ENCODE results near the gene FRMD4A. TPM values are rescaled to one million over a fixed set of nuclear protein-coding genes. Genes with fewer than 3 reads are reported as not detected.
A peak's percentile ranks its signal among the peaks of the same experiment; 100 is the strongest.

Gene FRMD4A
- total RNA-seq, 2 experiments from 2014 or later = 0.88 to 1.4 TPM

DNA sequence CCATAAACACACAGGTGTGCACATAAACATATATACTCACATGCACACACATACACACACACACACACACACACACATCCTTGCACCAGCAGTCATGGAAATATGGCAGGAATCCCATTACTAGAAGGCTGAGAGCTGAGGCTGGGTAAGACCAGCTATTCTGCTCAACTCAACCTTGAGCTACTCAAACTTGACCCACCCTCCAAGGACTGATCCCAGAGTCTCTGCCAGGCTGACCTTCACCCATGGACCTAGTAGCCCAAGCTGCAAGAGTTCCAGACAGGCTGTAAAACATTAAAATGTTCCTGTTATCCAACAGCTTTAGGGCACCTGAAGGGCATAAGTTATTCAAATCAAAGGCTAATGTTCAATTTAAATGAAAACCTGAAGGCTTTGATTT is 134.6 kb downstream of the FRMD4A start:
- Mint-ChIP-seq H3K9me3 (no peaks in the 10 kb centered on the region), H3K4me1 (no peaks in the 10 kb centered on the region), H3K27ac (no peak overlapping the region), H3K36me3 (no peaks in the 10 kb centered on the region), H3K4me3 (no peak overlapping the region), H3K27me3 (peaks cover 34% of the 10 kb centered on the region)
- no peak for ATAC-seq (ENCODE audit: low read depth)
- no peak for DNase-seq
- POLR2A ChIA-PET = interaction anchor here (2.0 kb wide), 1 partner anchor 11 kb away, joined by 8 read pairs; no protein-coding TSS in a partner anchor

DNA sequence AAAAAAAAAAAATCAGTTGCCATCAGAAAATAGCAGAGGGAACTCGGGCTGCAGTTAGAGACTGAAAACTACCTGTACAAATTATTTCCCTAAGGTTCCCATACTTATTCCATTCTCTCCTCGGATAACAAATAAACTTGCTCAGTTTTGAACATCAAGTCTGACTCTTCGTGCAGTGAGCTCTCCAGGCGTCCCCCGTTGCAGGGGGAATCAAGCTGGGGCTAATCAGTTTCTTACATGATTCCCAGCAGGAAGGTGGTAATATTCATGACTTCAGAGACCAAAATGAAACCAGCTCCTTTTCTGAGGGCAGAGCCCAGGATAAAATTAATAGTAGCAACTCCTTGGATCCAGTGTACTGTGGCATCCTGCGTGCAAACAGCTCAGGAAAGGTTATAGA is 135.3 kb downstream of the FRMD4A start:
- POLR2A ChIA-PET = interaction anchor here (2.0 kb wide), 1 partner anchor 10 kb away, joined by 8 read pairs; no protein-coding TSS in a partner anchor
- no peak overlapping the region for H3K27ac Mint-ChIP-seq
- H3K27me3 Mint-ChIP-seq = peaks cover 37% of the 10 kb centered on the region
- DNase-seq = no peak
- no peak overlapping the region for H3K4me3 Mint-ChIP-seq
- H3K36me3 Mint-ChIP-seq = no peaks in the 10 kb centered on the region
- no peaks in the 10 kb centered on the region for H3K9me3 Mint-ChIP-seq
- H3K4me1 Mint-ChIP-seq = no peaks in the 10 kb centered on the region
- no peak for ATAC-seq (ENCODE audit: low read depth)

DNA sequence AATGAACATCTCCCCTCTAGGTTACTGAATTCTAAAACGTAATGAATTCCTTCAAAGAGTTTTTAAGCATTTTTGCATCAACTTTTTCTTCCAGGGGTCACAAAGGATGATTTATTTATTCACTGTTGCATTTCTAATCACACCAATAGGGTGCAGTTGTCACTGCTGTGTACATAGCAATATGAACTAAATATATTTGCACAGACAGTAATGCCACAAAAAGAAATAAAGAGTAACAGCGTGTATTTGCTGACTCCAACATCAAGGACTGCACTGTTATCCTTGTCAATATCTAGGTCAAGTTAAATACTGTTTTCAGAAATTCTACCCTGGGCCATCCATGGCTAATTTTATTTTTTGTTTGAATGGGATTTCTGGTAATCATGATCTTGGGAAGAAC is 138.0 kb downstream of the FRMD4A start:
- POLR2A ChIA-PET = no interaction called here
- no peak for DNase-seq
- no peak for ATAC-seq (ENCODE audit: low read depth)
- Mint-ChIP-seq H3K4me3 (no peak overlapping the region), H3K36me3 (no peaks in the 10 kb centered on the region), H3K27me3 (peaks cover 35% of the 10 kb centered on the region), H3K4me1 (no peaks in the 10 kb centered on the region), H3K27ac (no peak overlapping the region), H3K9me3 (no peaks in the 10 kb centered on the region)

DNA sequence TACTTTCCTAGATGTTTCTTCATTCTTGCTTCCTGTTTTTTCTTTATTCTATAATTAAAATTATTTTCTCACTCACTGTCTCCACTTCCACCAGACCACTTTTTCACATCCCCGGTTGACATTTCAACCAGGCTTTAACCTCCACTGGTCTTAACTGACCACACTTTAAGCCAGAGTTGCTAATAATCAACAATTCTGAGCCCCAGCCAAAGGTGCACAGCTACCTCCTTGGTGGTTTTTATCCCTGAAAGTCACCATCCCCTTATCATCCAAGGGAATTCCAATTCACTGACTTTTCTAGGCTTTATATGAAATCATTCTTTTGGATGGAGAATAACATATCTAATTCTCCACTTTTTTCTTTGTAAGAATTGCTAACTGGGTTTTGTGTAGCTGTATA is 138.9 kb downstream of the FRMD4A start:
- Mint-ChIP-seq H3K4me1 (no peaks in the 10 kb centered on the region), H3K27ac (no peak overlapping the region), H3K27me3 (peaks cover 39% of the 10 kb centered on the region), H3K4me3 (no peak overlapping the region), H3K36me3 (no peaks in the 10 kb centered on the region), H3K9me3 (no peaks in the 10 kb centered on the region)
- POLR2A ChIA-PET = no interaction called here
- ATAC-seq (ENCODE audit: low read depth) = no peak
- DNase-seq = no peak

DNA sequence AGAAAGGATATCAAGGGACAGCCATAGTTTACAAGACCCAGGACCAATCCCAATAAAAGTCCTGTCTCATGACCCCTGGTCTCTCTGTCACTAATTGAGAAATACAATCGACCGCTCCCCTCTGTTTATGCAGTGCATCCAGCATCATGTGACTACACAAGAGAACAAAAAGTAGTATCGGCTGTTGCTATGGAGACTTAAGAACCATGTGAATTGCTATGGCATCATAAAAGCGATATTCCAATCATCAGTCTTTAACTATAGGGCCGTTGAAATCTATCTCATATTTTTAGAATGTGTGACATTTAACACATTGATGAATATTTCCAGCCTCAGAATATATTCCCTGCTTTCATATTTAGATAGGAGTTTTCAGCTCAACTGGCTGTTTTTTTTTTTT is 139.3 kb downstream of the FRMD4A start:
- Mint-ChIP-seq H3K36me3 (no peaks in the 10 kb centered on the region), H3K4me1 (no peaks in the 10 kb centered on the region), H3K4me3 (no peak overlapping the region), H3K27me3 (peaks cover 40% of the 10 kb centered on the region), H3K27ac (no peak overlapping the region), H3K9me3 (no peaks in the 10 kb centered on the region)
- POLR2A ChIA-PET = no interaction called here
- no peak for DNase-seq
- no peak for ATAC-seq (ENCODE audit: low read depth)

DNA sequence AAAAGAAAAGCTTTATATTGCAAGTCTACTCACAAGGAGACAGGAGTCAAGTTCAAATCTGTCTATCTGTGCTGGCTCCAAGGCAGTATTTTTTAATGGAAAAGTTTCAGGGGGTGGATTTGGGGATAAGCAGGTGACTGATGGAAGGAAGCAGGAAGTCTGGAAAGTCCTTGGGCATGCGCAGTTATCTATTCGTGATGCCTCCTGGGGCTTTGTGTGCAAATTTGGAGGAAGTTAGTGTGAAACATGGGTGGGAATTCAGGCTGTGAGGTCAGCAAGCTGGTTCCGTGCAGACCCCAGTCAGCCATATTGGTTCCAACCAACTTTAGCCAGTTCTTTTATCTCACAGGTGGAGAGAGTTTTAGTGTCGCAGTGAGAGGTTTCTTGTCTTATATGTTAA is 140.0 kb downstream of the FRMD4A start:
- no peak for DNase-seq
- Mint-ChIP-seq H3K36me3 (no peaks in the 10 kb centered on the region), H3K9me3 (no peaks in the 10 kb centered on the region), H3K4me3 (no peak overlapping the region), H3K4me1 (peaks cover 4% of the 10 kb centered on the region), H3K27me3 (peaks cover 41% of the 10 kb centered on the region), H3K27ac (no peak overlapping the region)
- POLR2A ChIA-PET = no interaction called here
- no peak for ATAC-seq (ENCODE audit: low read depth)

DNA sequence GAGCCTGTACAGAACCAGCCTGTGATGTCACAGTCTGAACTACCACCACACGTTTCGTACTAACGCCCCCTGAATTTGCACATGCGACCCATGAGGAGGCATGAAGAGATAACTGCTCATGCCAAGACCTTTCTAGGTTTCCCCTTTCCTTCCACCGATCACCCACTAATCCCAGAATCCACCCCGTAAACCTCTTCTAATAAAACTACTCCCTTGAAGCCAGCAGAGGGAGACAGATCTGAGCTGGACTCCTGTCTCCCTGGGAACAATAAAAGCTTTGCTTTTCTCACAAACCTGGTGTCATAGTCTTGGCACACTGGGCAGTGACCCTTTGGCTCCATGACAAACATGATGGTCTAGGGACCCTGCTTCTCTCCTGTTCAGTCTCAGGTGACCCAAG is 144.5 kb downstream of the FRMD4A start:
- POLR2A ChIA-PET = interaction anchor here (0.6 to 2.5 kb wide), 6 partner anchors 10 to 651 kb away, joined by 3 to 21 read pairs (median 6); partner anchors contain the start of genes CDNF, HSPA14 and MSANTD7
- H3K4me3 Mint-ChIP-seq = no peak overlapping the region
- DNase-seq = no peak
- H3K27me3 Mint-ChIP-seq = peaks cover 49% of the 10 kb centered on the region
- no peak for ATAC-seq (ENCODE audit: low read depth)
- peaks cover 15% of the 10 kb centered on the region for H3K4me1 Mint-ChIP-seq
- H3K36me3 Mint-ChIP-seq = no peaks in the 10 kb centered on the region
- no peaks in the 10 kb centered on the region for H3K9me3 Mint-ChIP-seq
- peak overlapping the region; percentile 18 for H3K27ac Mint-ChIP-seq

DNA sequence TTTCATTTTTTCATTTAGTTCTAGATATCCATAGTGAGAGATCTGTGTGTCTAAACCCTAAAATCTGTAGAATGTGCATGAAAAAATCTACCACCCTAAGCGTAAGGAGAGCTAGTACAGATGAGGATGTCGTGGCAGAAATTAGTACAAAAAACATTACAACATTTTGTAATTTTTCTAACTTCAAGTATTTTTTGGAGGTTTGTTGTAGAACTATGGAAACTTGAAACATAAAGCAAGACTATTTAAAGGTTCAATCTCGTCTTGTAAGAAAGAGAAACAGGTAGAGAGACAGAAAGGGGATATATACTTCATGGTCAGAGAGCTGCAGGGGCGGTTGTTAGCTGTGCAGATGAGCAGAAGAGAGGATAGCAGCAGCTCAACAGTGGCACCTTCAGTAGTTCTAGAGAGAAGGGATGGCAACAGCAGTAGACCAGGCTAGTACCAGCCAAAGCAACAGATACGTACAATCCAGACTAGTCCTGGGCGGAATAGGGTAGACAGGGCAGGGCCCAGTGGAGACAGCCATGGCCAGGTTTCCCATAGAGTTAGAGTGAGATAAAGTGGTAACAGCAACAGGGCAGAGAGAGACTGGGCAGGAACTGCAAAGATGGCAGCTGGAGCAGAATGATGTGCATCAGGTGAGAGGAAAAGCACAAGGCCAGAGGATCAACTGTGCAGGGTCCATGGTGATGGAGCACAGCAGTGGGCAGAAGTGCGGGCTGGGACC is 145.2 kb downstream of the FRMD4A start:
- POLR2A ChIA-PET = interaction anchor here (0.6 to 2.5 kb wide), 17 partner anchors 11 to 983 kb away, joined by 3 to 21 read pairs (median 4); partner anchors contain the start of genes CDNF, HSPA14, MSANTD7 and NMT2
- DNase-seq (peak; percentile 39), ATAC-seq (ENCODE audit: low read depth) (peak; percentile 89)
- H3K9me3 Mint-ChIP-seq = no peaks in the 10 kb centered on the region
- peaks cover 15% of the 10 kb centered on the region for H3K4me1 Mint-ChIP-seq
- H3K27ac Mint-ChIP-seq = peak overlapping the region; percentile 95
- H3K27me3 Mint-ChIP-seq = peaks cover 52% of the 10 kb centered on the region
- H3K36me3 Mint-ChIP-seq = no peaks in the 10 kb centered on the region
- peak overlapping the region; percentile 70 for H3K4me3 Mint-ChIP-seq

DNA sequence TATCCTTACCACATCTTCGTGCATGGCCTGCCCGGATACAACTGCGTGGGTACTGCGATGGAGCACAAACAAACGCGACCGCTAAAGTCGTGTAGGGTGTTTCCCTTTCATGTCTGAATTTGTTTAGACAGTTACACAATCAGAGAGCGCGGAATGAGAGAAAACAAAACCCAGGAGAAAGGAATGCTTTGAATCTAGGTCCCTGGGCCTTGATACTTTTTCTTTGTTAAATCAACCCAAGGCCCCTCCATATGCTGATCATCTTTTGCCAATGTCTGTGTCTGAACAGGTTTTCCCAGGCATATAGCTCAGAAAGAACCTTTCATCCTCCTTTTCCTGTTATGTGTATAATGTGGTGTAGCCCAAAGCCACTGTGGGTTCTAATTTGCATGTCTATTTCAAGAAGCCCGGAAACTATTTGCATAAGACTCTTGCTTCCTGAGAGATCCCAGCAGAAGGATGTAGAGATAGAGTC is 145.8 kb downstream of the FRMD4A start:
- ATAC-seq (ENCODE audit: low read depth) (peak; percentile 53), DNase-seq (no peak)
- Mint-ChIP-seq H3K27me3 (peaks cover 58% of the 10 kb centered on the region), H3K9me3 (no peaks in the 10 kb centered on the region), H3K27ac (peak overlapping the region; percentile 95), H3K36me3 (no peaks in the 10 kb centered on the region), H3K4me3 (peak overlapping the region; percentile 70), H3K4me1 (peaks cover 15% of the 10 kb centered on the region)
- POLR2A ChIA-PET = interaction anchor here (0.6 to 2.5 kb wide), 14 partner anchors 12 to 984 kb away, joined by 3 to 21 read pairs (median 4); partner anchors contain the start of genes CDNF, HSPA14, MSANTD7 and NMT2

DNA sequence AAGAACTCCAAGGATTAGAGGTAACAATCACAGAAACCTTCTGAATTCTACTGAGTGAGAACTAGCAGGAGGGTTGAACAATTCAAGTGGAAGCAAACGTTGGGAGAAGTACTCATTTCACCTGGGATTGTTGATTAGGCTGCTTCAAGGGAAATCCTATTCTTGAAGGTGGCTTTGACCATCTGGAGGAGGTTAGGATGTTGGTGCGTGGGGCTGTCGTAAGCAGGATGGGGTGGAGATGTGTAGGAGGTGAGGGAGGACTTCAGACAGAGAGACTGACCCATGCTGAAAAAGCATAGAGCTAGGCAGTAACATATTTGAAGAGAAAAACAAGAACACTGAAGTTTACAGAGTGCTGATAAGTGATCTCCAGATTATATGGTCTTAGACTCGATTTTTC is 147.9 kb downstream of the FRMD4A start:
- H3K27me3 Mint-ChIP-seq = peaks cover 64% of the 10 kb centered on the region
- POLR2A ChIA-PET = no interaction called here
- DNase-seq (no peak), ATAC-seq (ENCODE audit: low read depth) (no peak)
- no peaks in the 10 kb centered on the region for H3K36me3 Mint-ChIP-seq
- no peaks in the 10 kb centered on the region for H3K9me3 Mint-ChIP-seq
- no peak overlapping the region for H3K4me3 Mint-ChIP-seq
- H3K27ac Mint-ChIP-seq = no peak overlapping the region
- H3K4me1 Mint-ChIP-seq = peaks cover 15% of the 10 kb centered on the region

DNA sequence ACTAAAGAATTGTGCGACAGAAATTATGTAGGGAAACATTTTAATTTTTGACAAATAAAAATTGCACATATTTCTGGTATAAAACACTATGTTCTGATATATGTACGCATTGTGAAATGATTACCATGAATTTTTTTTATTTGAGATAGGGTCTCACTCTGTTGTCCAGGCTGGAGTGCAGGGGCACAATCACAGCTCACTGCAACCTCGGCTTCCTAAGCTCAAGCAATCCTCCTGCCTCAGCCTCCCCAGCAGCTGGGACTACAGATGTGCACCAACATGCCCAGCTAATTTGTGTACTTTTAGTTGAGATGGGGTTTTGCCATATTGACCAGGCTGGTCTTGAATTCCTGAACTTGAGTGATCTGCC is 149.2 kb downstream of the FRMD4A start:
- H3K4me1 Mint-ChIP-seq = peaks cover 15% of the 10 kb centered on the region
- DNase-seq = no peak
- H3K27ac Mint-ChIP-seq = no peak overlapping the region
- peaks cover 68% of the 10 kb centered on the region for H3K27me3 Mint-ChIP-seq
- no peaks in the 10 kb centered on the region for H3K9me3 Mint-ChIP-seq
- H3K4me3 Mint-ChIP-seq = no peak overlapping the region
- no peak for ATAC-seq (ENCODE audit: low read depth)
- POLR2A ChIA-PET = interaction anchor here (0.7 kb wide), 1 partner anchor 14 kb away, joined by 3 read pairs; no protein-coding TSS in a partner anchor
- H3K36me3 Mint-ChIP-seq = no peaks in the 10 kb centered on the region

DNA sequence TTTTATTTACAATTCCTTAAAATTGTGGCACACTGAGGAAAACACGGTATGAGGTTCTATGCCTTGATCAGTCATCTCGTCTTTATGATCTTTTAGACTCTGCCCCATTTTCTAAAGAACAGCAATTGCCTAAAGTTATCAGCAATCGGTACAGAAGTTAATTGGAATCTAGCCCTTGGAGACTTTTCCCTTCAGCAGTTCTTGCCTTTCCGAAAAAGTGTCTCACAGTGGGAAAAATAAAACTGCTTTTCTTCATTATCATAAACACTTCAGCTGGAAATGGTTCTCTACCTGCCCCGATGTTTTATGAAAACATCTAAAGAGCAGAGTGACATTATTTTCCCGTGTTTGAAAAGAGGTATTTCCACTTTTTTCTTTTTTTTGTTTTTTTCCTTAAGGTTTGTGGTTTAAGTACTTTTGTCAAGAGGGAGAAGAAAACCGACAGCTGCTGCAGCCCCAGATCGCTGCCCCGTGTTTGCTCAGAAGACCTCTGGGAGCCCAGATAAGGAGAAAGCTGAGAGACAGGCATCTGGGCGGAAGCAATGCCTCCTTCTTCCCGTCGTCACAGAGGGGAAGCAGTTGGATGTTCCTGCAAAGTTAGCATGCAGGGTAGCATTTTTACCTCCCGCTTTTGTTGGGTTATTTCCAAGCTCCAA is 149.7 kb downstream of the FRMD4A start:
- peaks cover 68% of the 10 kb centered on the region for H3K27me3 Mint-ChIP-seq
- ATAC-seq (ENCODE audit: low read depth) (no peak), DNase-seq (no peak)
- no peaks in the 10 kb centered on the region for H3K36me3 Mint-ChIP-seq
- H3K4me1 Mint-ChIP-seq = peaks cover 12% of the 10 kb centered on the region
- no peak overlapping the region for H3K27ac Mint-ChIP-seq
- no peak overlapping the region for H3K4me3 Mint-ChIP-seq
- no peaks in the 10 kb centered on the region for H3K9me3 Mint-ChIP-seq
- POLR2A ChIA-PET = interaction anchor here (0.7 kb wide), 1 partner anchor 13 kb away, joined by 3 read pairs; no protein-coding TSS in a partner anchor

DNA sequence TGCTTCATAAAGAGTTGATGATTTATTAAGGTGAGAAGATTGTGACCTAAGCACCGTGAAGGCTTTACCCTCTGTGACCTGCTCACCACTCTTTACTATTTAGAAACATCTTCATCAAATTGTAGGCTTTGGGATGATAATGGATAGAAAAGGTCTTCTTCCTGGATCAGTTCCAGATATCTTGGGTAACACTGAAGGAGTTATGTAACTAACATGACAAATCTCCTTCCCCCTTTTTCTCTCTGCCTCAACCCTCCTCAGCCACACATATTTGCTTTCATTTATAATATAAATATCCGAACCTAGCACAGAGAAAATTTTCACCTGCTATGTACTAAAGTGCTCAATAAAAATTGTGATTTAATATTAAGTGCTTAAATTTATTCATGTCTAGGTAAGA is 151.5 kb downstream of the FRMD4A start:
- H3K27ac Mint-ChIP-seq = no peak overlapping the region
- DNase-seq (no peak), ATAC-seq (ENCODE audit: low read depth) (no peak)
- H3K27me3 Mint-ChIP-seq = peaks cover 85% of the 10 kb centered on the region
- peaks cover 3% of the 10 kb centered on the region for H3K4me1 Mint-ChIP-seq
- H3K36me3 Mint-ChIP-seq = no peaks in the 10 kb centered on the region
- no peaks in the 10 kb centered on the region for H3K9me3 Mint-ChIP-seq
- POLR2A ChIA-PET = no interaction called here
- H3K4me3 Mint-ChIP-seq = no peak overlapping the region

Data from activated naive CD8-positive, alpha-beta T cell treated with anti-CD3 and anti-CD28 coated beads, Interleukin-2, amount 10 ng/mL, durations not matched to agents 7 days and 5 days (primary cell).